Muscle of back (tissue), 11 donors: ENCODE data around the gene CRABP2. TPM values are rescaled to one million over a fixed set of nuclear protein-coding genes. Genes with fewer than 3 reads are reported as not detected.

Experiments used
- DNase-seq, 3 donors: peaks; one replicate each; pipeline versions ENCODE4 v3.0.0 to v3.0.0-alpha.2; 2013
- polyA plus RNA-seq, 10 donors: library from polyadenylated mRNA; unstranded; fragments of 120-200 nt; gene quantifications; one replicate each; pipeline ENCODE4 v1.2.1, GENCODE V29; 2013; ENCODE audit not compliant: insufficient read length in 10 of 10

The CRABP2 gene
- polyA plus RNA-seq, 10 donors = 191 to 363 (median 287) TPM

DNA sequence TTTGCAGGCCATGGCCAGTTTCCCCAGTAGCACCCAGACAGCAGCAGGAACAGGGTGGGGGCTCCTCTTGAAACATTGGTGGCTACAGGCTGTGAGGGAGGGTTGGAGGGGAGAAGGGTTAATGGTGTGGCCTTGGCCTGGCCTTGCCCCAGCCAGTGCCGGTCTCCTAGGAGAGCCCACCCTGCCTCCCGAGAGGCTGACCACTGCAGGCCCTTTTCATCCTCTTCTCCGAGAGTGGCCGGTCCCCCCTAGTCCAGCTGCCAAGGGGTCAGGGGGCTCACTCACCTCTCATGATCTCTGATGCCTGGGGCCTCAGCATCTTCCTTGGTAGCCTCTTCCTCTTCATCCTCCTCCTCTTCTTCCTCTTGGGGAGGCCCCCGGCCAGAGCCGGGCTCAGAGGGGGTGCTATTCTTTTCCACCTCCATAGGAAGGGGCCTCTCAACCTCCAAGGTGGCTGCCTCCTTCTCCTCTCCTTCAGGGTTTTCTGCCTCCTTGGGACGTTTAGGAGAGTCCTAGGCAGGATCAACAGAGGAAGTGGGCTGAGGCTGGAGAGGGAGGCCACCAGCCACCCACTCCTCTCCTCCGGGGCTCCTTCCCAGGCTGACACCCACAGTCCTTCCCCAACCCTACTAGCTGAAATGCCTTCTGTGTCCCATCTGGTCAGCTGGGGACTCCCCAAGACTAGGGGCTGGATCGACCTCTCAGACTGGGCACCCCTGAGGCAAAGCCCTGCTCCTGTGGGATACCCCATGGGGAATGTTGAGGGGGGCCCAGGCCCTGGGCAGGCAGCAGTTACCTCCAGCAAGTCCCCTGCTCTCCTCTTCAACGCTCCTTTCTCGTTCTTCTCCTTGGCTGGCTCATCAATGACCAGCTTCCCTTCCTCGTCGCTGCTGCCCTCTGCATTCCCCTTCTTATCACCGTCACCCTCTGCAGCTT is 38.3 kb upstream of the CRABP2 start:
- DNase-seq = no peak

DNA sequence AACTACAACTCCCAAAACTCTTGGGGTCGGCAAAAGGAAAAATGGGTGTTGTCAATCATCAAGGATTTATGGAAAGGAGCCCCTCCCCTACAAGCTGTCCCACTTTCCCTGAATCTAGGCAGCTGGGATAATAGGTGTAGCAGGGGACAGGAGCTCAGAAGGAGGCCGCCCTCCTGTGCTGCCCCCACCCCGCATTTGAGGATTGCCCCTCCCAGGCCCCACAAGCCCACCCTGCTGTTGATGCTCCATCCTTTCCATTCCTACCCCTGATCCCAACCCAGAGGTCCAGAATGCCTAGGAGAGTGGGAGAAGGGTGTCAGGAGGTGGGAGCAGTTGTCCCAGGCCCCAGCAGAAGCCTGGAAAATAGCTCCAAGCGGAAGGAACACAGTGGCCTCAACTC is 37.4 kb upstream of the CRABP2 start:
- DNase-seq = no peak

DNA sequence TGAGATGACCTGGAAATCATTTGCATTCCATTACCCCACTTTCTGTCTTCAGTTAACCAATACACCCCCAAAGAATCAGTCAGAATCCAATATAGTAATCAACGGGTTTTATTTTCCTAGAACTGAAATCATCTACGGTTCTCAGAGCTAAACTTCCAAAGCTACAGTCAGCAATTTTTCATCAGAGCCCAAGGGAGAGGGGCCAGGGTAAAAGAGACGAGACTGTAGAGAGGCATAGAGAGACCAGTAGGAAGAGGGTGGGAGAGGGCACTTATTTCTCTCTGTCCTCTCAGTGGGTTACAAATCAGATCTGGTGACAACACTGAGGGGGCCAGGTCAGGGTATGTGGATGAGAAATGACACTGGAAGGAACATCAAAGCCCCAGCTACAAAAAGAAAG is 36.6 kb upstream of the CRABP2 start:
- no peak for DNase-seq

DNA sequence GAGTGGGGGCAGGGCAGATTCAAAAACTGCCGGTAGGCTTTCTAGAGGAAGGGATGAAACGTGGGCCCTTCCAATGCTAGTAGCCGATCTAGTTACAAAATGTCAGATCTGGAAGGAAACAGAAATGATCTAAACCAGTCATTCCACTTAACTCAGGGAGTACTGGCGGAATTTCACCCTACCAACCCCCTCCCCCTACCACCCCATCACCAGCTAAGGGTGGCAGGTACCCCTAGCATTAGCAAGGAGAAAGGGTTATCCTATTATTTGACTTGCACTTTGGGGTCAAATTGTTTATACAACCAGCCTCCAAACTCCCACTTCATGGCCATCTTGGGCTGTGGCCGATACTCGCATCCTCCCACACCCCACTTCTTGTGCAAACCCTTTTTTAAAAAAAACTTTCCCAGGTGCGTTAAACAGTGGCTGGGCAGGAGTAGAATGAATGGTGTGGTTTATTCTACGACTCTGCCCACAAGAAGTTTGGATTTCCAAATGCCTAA is 36.1 kb upstream of the CRABP2 start:
- DNase-seq = no peak

DNA sequence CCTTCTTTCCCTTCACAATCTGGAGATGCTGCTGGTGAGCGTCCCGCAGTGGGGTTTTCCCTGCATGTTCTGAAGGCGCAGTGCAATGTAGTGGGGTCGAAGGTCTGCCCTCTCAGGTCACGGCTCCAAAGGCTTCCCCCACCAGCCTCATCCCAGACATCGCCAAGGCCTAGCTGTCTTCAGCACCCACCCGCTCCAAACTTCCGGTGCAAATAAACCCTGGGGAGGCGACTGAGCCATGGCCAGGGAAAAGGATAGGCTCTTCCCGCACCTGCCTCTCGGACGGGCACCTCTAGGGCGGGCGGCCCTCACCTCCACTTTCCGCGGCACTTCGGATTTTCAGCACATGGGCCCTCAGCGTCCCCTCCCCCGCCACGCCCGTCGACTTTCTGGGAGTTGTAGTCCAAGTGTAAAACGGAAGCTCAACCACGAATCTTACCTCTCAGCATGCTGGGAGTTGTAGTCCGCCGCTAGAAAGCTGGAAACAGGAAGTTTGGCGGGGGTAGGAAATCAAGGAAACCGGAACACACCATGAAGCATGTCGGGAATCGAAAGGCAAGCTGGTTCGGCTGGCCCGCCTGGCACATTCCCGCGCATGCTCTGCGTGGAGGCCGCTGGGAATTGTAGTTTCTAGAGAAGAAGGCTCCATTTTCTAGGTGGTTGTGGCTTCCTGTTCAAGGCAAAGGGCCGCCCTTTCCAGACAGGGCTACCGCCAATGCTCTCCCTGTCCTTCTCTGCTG is 35.5 kb upstream of the CRABP2 start, which contains the start of gene MRPL24:
Gene MRPL24 (minus strand): TSS at position 348 of the 740 bp plus-strand sequence. CDS start 2,384 bp downstream, outside the sequence.
- peak; percentile 97 to 100 (median 99) for DNase-seq

DNA sequence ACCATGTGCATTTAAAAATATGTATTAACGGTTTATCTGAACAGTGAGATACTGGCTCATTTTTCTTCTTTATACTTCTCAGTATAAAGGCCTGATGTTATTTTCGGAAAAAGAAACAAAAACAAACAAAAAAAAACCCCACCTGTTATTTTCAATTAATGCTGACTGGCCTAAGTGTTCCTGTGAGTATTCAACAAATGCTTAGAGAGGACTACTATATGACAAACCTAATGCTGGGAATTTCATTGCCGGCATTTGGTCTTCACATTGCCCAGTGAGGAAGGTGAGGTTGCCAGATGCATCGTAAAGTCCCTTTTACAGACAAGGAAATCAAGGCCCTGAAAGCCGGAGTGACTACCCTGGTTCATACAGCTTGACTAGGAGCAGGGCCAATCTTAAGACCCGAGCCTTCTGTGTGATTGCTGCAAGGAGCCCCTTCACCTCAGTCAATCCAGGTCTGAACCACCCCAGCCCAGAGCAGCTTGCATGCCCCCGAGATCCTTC is 34.9 kb upstream of the CRABP2 start:
- no peak for DNase-seq

DNA sequence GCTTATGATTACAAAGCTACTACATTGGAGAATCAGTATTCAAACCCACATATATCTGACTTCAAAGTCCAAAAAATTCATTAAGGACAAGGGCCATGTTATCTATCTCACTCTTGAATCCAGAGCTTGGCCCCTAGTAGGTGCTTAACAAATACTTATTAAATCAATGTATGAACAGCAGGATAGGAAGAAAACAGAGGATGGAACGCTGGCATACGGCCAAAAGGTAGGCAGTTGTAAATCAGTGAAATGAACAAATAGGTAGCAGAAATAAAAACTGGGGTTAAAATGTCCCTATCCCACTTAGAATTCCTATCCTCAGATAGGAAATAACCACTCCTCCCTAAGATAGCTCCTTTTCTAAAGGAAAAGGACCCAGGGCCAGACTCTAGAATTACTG is 33.5 kb upstream of the CRABP2 start:
- no peak for DNase-seq

DNA sequence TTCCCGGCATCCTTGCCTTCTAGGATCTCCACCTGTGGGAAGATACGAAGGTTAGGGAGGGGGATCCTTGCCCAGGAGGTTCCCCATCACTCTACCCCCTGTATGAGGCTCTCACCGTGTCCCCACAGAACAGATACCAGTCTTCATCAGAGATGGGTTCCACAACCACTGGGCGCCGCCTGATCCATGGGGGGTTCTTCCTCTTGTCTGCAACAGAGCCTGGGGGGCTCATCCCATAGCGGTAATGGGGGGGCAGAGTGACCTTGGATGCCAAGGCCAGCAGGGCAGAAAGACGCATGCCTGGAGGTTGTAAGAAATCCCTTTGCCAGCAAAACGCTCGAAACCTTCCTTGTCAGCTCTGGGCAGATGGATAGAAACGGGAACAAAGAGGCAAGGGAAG is 33.0 kb upstream of the CRABP2 start:
- DNase-seq = no peak

DNA sequence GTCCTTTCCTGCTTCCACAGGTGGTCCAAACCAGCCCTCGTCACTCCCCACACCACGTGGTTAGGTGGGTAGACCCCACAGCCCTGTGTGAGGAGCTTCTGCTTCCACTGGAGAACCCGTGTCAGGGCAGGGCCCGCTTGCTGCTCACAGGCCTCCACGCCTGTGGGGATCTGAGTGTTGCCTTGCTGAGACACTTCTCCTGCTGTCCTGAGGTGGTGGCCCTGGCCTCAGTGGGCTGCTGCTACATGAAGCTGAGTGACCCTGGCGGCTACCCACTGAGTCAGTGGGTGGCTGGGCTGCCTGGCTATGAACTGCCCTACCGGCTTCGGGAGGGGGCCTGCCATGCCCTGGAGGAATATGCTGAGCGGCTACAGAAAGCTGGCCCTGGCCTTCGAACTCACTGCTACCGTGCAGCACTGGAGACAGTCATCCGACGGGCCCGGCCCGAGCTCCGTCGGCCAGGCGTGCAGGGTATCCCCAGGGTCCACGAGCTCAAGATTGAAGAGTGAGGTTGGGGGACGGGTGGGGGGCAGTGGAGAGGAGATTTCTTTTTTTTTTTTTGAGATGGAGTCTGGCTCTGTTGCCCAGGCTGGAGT is 28.7 kb upstream of the CRABP2 start:
- DNase-seq = no peak

DNA sequence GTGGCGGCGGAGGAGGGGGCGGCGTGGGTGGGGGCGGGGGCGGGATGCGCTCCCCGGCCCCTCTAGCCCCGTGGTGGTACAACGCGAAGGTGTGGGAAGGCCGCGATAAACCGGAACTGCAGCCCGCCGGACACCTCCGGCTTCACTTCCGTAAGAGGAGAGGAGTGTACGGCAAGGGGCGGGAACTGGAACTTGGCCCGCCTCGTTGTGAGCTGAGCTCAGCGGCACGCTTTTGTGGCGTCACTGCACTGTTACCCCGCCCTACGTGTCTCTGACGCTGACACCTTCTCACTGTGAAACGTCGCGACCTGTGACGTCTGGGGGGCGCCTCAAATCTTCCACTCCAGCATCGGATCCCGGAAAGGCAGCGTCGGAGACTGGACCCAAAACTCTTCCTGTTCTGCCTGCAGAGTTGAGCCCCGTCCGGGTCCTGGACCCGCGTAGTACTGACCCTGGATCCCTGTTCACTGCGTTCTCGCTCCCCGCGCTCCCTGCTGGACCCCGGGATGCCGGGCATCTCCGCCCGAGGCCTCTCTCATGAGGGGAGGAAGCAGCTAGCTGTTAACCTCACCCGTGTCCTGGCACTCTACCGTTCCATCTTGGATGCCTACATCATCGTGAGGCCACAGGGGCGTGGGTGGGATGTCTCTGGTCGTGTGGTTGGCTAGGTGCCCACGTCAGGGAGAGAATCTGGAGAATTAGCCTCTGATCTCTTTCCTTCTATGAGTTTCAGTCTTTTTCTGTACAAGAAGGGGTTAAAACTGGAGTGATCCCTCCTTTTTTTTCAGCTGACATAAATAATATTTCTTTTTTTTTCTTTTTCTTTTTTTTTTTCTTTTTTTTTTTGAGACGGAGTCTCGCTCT is 23.4 kb upstream of the CRABP2 start, which contains the start of gene ISG20L2:
Gene ISG20L2 (minus strand): TSS at position 168 of the 864 bp plus-strand sequence. CDS start 1,114 bp downstream, outside the sequence.
- peak; percentile 97 to 99 (median 98) for DNase-seq

DNA sequence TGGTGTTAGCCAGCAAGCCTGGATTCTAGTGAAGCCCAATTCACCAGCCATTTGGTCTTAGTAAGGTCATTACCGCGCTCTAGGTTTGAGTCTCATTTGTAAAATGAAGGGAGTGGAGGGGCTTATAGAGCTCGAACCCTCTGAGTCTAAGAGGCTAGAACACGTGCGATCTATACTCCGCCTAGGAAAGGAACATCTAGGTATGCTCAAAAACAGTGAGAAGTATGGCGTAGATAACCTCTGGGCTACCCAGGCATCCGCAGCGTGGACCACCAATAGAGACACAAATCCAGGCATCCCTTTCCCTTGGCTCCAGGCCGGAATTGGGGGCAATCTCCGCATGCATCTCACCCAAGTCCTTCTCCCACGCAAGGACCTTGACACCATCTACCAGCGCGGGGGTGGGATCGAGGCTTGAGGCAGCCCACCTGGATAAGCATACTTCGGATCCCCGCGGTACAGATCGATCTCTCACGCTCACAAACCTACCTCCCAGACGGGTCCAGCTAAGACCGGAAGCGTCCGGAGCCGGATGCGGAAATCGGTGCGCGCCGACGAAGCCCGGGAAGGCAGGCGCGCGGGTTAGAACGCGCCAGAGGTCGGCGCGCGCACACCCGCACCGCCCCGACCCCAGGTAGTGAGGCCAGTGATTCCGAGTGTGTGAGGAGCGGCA is 22.7 kb upstream of the CRABP2 start, which contains the start of gene METTL25B:
Gene METTL25B (plus strand): TSS at position 544 of the 673 bp plus-strand sequence. CDS start 636 bp downstream, outside the sequence.
- peak in 2 of 3 donors; percentile 87 to 92 for DNase-seq

DNA sequence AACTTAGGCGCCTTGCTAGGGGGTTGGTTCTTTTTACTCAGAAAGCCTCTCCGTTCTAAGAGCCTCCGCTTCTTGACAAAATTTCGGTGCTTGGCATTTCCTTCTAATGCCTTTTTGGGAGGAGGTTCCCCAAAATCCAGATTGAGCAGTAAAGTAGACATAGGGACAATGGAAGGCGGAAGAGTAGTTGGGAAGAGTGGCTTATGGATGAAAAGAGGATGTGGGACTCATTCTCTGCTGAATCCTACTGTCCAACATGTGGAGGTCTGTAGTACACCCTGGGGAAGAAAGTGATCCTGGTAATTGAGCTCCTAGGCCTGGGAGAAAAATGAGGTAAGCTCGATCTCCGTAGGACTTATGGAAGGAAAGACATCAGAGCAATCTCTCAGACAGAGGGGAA is 22.1 kb upstream of the CRABP2 start:
- no peak for DNase-seq

DNA sequence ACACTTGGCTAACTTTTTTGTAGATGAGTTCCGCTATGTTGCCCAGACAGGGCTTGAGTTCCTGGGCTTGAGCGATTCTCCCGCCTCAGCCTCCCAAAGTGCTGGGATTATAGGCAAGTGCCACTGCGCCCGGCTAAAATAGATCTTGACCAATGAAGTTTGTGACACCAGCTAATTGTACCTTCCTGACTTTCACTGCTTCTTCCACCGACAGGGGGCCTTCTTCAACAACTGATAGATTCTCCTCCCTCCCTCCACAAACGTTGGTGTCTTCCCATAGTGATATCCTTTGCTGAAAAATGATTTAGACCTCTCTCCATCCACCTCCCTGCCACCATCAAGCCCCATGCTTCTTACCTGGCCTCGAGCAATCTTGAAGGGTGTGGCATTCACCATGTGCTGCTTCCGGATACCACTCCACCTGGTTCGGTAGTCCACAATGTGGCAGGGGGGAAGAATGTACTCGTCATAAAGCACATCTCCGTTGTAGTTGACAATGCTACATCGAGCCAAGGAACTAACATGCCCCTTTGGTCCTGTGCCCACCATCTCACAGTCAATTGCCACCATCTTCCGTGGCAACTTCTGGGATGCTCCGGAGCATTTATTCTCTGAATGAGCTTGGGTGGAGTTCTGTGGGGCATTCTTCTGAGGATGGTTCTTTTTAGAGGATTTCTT is 21.3 kb upstream of the CRABP2 start:
- DNase-seq = peak in 2 of 3 donors; percentile 62 to 76

DNA sequence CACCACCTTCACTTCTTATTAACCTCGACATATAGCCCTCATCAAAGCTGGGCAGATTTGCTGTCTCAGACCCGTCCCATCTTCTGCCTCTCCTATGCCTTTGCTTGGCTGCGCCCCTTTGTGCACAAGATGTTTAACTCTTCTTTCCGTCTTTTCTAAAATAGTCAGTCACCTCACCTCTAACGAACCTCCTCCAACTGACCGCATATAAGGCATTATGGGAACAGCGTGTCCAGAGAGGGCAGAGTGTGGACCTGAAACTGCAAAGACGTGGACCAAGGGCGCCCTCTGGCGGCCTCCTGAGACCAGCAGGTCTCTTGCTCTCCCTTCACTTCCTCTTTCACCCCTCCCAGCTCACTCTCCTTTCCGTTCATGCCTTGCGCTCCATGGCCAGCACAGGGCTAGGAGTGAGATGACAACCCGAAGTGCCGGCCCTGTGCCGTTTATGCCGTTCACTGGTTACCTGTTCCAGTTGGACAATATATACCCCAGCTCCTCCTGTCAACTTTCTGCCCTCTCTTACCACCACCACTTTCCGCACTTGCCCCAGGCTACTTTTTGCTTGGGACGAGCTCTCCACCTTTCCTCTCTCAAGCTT is 20.4 kb upstream of the CRABP2 start:
- DNase-seq = peak; percentile 83 to 95 (median 94)

DNA sequence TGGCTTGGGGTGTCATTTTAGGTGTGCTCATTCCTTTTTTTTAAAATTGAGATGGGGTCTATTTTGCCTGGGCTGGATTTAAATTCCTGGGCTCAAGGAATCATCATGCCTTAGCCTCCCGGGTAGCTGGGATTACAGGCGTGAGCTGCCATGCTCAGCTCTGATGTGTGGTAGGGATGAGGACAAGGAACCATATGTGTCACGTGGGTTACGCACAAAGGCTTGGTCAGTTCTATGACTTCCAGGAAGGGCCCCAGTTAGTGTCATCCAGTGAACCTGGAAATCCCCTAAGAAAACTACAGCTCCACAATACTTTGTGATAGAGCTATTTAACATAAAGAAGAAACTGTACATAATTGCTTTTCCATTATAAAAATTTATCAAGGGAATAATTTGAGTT is 16.2 kb upstream of the CRABP2 start:
- no peak for DNase-seq

DNA sequence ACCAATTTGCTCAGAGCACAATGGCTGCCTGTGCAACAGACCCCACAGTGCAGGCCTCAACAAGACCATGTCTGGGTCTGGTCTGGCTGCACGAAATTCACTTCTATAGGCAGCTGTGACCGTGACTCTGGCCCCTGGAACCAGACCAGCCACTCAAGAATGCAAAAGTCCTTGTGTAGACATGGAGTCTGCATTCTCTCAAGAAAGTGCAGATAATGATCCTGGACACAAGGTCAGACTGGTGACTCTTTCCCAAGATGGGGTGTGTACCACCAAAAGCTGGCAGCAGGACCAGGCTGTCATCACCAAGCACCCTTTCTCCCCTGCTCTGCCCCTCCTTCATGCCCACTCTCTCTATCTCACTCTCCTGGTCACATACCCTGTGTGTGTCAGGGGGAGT is 15.7 kb upstream of the CRABP2 start:
- no peak for DNase-seq

DNA sequence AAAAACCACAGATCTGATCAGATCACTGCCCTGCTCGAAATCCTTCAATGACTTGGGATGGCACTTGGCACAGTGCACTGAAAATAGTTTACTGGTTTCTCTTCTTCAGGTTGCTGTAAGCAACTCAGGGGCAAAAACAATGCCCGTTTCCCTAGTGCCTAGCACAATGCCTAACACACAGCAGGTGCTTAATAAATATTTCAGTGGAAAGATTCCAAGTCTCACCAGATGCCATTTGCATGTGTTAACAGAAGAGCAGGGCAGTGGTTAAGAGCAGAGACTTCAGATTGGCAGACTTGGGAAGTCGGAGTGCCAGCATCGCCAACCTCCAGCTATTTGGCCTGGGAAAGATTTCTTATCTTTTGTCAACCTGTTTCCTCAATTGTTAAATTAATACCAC is 12.0 kb upstream of the CRABP2 start:
- DNase-seq = no peak

DNA sequence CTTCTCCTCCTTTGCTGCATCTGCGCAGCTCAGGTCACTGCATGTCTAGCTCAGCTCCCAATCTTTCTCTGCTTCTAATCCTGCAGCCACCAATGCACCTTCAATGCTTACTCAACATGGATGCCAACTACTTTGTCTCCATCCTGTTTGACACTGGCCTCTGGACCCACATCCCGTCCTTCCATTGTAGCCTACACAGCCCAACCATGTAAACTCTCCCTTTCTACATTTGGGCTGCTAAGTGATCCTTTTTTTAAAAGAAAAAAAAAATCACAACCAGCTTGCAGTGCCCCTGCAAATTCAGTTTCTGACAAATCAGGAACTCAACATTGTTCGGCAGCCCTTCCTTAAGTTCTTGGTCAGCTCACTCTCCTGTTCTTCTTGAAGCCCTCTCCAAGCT is 9.4 kb upstream of the CRABP2 start:
- no peak for DNase-seq

DNA sequence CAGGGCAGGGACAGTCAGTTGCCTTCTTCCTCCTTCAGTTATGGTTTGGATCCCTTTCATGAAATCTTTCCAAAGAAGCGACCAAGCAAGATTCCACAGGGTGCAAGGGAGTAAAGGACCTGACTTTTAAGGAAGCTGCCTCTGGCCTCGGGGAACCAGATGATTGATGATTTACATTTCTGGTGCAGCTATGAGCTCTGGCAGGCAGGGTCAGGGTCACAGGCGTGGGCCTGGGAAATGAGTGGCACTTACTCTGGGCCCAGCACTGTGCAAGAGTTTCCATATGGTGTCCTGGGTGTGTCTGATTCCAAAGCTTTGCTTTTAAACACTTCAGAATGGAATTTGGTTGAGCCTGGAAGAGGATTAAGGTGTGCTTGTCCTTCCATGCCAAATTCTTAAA is 7.2 kb upstream of the CRABP2 start:
- no peak for DNase-seq
